C4-2B (cell line): ENCODE results near the gene MYO1G.
"Not testable (repeated sequence)": the region's sequence is repeated elsewhere in the genome, so short reads cannot be mapped to it uniquely, and the experiment has no call there.

Experiments
- H3K27ac ChIP-seq: fragments of 450-650 bp; 2 replicates; pipeline ENCODE4 v1.5.1; 2017
- CTCF ChIP-seq: fragments of 450-650 bp; conservative IDR thresholded peaks from 2 replicates; pipeline ENCODE4 v1.5.1; 2017; ENCODE audit warnings: mild to moderate bottlenecking
- ZFX ChIP-seq: fragments of 450-650 bp; IDR thresholded peaks from 2 replicates; pipeline ENCODE4 v1.6.1; 2017

The MYO1G gene

GRCh38 chr7:44978511-44979366 lies at the start of gene MYO1G:
Gene MYO1G, minus strand, starts transcription at chr7:44979015. Its CDS starts 54 bp downstream, at chr7:44978961.
- no peak for TF ChIP-seq ZFX
- no peak for TF ChIP-seq CTCF
- no peak within 1 kb of the TSS for H3K27ac ChIP-seq

- H3K27ac ChIP-seq: no peak overlapping the region
Measured at GRCh38 chr7:45028138-45028919, 49.5 kb upstream of the MYO1G start.

GRCh38 chr7:45027774-45028114 lies 48.9 kb upstream of the MYO1G start:
- no peak for TF ChIP-seq CTCF
- no peak for TF ChIP-seq ZFX
- H3K27ac ChIP-seq: no peak overlapping the region

More at GRCh38 chr7:45028138-45028919, 49.5 kb upstream of the MYO1G start:
- no peak for TF ChIP-seq ZFX
- TF ChIP-seq CTCF: no peak

- no peak overlapping the region for H3K27ac ChIP-seq
- TF ChIP-seq ZFX: no peak
- no peak for TF ChIP-seq CTCF
Measured at GRCh38 chr7:45026984-45027773, 48.4 kb upstream of the MYO1G start.

- H3K27ac ChIP-seq: no peak overlapping the region
- TF ChIP-seq CTCF (no peak), ZFX (no peak)
Measured at GRCh38 chr7:45026013-45026412, 47.2 kb upstream of the MYO1G start.

GRCh38 chr7:45025473-45025872 lies 46.7 kb upstream of the MYO1G start:
- not testable (repeated sequence) for H3K27ac ChIP-seq

GRCh38 chr7:45024126-45024744 lies 45.4 kb upstream of the MYO1G start:
- H3K27ac ChIP-seq: no peak overlapping the region
- TF ChIP-seq CTCF (no peak), ZFX (no peak)
